ENCODE measurements around the gene RUFY4.

RUFY4 gene, protein sequence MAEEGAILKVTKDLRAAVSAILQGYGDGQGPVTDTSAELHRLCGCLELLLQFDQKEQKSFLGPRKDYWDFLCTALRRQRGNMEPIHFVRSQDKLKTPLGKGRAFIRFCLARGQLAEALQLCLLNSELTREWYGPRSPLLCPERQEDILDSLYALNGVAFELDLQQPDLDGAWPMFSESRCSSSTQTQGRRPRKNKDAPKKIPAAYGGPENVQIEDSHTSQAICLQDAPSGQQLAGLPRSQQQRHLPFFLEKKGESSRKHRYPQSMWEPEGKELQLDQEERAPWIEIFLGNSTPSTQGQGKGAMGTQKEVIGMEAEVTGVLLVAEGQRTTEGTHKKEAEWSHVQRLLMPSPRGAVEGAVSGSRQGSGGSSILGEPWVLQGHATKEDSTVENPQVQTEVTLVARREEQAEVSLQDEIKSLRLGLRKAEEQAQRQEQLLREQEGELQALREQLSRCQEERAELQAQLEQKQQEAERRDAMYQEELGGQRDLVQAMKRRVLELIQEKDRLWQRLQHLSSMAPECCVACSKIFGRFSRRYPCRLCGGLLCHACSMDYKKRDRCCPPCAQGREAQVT

DNA sequence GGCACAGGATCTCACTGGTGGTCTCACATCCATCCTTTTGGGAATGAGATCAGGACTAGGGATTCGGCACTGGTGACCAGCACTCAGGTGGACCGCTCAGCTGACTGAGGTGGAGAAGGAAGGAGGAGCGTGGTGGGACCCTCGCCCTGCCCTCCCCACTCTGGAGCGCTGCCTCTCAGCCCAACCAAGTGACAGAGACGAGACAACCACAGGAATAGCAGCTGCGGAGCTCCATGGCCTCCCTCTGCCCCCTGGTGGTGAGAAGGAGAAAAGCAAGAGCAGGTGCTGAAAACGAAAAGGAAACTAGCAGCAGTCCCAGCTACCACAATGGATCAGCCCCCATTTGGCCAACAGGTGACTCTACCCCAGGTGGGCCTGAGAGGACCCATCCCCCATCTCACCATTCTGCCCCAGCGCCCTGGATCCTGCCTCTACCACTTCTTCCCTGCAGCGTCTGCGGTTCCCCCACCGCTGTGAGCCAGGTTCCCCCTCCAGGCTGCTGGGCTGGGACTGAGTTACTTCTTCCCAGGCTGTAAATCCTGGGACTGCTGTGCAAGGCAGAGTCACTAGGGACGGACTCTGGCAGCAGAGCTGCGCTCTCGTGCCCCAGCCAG lies at the start of gene RUFY4:
TSS of gene RUFY4 (plus strand) at position 533 of the 614 bp plus-strand sequence. CDS start 1,353 bp downstream, outside the sequence.
- DNase-seq, result peak; percentile 58

DNA sequence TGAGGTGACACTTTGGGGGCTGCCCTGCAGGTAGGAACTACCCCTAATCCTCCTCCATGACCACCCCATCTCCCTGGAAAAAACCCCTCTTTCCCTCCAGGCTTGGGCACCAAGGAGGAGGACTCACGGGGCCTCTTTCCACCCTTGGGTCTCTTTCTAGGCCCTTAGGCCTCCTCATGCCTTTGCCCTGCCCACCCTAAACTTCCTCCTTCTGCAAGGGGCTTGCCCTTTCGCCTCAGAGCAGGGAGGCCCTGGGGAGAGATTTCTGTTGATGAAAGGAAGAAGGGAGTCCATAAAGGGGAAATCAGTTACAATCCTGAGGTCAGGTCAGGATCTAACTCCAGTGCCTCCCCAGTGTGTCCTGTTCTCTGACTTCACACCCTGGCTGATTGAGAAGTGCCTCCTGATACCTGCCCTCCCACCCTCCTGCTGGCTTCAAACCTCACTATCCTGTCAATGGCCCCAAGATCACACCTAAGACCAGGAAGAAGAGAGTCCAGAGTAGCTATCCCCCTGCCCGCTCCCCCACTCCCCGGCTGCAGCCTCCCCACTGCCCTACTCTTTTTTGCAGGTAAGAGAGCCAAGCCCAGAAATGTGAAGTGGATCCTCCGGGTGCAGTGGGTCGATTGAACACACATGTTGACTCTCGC lies 49.5 kb upstream of the RUFY4 start:
- DNase-seq, result no peak

DNA sequence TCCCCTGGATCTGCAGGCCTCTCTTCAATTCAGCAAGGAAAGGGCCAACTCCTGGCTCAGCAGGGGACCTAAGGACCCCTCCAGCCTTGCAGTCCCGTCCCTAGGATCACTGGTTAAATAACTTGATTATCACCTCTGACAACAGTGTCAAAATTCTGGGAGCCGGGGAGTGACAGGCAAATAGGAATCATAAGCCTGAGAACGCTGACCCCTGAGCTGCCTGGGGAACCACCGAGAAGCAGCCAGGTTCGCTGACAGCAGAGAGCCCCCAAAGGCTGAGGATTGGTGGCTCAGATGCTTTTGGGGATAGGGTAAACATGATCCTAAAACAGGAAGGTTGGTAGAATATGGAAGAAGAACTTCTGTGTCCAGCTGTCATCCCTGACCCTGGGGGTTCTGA lies 48.8 kb upstream of the RUFY4 start:
- no peak for DNase-seq

DNA sequence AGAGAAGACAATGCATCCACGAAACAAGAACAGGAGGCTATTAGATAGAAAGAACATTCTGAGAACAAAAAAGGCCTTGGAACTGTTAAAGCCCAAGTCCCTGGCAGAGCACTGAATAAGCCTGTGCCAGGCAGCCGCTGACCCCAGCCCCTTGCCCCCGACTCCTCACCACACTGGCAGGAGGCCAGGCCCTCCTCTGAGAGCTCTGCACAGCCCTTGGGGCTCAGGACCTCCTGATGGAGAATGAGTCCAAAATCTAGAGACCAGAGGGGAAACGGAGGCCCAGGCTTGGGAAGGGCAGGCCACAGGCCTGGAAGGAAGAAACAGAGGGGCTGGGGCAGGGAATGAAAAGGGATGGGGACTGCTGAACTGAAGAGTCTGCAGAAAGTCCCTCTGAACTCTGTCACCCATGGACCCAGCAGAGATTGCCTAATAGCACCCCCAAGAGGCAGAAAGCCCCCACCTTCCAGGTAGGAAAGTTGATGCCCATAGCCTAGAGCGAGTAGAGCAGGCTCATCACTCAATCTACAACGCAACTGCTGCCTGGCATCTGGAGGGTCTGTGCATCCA lies 48.0 kb upstream of the RUFY4 start:
- DNase-seq, result no peak

DNA sequence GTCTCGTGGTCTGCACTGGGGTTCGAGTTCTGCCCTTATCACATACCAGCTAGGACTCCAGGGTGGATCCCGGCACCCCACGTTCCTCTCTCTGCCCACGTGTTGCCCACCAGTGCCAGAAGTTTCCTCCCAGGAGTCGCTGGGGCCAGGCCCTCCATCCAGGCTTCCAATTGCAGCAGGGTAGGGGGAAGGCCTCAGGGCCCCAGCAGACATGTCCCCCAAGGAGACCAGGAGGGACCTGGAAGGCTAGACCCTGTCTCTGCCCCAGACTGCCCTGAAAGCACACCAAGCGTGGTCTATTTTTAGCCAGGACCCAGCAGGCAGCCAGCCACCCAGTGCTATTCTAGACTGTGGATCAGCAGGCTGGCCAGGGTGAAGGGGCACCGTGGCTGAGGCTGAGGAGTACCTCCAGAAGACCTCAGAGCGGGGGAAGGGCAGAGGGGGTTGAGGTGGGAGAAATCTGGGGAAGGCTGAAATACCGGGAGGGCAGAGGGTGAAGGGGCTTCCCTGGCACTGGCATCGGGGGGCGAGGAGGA lies 47.4 kb upstream of the RUFY4 start:
- no peak for DNase-seq

DNA sequence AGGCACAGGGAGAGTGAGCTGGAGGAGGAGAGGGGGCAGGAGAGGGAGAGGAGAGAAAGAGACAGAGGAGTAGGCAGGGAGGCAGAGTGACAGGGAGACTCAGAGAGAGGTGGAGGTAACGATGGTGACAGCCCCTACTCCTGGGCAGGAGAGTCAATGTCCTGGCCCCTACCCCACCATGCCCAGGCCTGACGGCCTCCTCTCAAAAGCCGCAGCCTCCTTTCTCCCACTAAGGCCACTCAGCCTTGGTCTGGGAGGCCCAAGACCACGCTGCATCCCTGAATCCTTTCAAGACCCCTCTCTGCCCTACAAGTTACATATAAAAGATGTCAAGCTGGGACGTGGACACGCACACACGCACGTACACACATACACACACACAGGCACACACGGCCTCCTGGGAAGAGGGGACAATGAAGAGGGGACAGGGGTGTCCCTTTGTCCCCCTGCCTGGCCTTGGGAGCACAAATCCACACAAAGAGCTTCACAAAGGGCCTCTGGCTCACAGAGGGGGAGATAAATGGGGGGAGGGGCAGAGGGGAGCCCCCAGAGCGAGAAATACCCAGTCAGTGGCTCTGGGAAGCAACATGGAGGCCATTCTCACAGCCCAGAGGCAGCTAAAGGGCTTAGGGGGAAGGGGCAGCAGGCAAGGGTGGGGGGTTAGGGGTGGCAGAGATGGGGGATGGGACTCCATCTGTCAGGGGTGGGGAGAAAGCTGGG lies 46.8 kb upstream of the RUFY4 start:
- no peak for DNase-seq

DNA sequence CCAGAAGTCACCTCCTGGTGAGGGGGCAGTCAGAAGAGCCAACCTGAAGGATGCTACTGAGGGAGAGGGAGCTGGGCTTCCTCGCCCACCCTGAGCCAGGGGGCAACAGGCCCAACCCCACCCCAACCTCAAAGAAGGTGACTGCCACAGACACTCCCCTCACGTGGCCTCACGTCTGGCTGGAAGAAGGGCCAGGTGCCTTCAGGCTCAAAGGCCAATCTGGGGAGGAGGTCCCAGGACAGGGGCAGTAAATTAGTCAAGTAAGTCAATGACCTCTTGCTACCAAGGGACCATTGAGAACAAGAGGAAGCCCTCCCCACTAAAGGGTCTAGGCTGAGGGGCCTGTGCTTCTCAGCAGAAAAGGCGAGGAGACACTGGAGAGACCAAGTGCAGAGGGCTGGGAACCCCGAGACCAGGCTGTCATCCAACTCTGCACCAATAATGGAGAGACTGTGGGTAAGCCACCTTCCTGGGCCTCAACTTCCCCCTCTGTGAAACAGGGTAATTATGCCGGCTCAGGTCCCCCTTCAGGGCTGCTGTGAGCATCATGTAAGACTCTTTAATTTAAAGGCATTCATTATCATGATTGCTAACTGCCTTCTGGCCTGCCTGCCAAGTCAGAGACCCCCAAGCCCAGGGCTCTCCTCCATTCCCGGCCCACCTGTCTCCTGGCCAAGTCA lies 46.1 kb upstream of the RUFY4 start:
- no peak for DNase-seq

DNA sequence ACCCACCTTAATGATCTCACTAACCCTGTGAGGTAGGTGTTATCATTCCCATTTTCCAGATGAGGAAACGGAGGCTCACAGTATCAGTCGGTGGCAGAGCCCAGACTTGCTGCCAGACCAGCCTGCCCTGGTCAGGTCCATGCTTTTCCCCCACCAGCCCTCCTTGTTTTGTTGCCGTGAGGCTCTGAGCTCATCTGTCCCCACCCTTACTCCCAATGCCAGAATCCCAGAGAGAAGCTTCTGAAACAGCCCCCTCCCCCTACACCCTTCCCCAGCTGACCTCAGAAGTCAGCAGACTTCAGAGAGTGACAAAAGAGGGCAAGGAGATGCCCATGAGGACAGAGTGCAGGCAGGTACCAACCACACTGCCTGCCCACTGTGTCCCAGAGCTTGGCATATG lies 45.4 kb upstream of the RUFY4 start:
- DNase-seq, result no peak

DNA sequence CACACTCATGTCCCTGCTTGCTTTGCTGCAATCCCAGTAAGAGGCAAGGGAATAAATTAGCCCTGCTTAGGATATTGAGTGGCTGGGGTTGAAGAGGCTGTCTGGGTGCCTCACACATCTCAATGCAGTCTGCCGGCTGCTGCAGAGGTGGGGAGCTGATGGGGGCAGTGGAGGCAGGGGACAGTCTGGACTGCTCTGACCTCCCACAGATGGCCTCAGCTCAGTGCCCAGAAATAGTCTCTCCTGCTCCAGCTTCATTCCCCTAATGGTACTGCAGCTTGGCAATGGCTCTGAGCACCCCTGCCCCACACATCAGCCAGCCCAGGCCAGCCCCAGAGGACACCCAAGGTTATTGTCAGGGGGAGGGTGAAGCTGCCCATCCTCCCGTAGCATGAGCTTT lies 44.7 kb upstream of the RUFY4 start:
- DNase-seq, result no peak

DNA sequence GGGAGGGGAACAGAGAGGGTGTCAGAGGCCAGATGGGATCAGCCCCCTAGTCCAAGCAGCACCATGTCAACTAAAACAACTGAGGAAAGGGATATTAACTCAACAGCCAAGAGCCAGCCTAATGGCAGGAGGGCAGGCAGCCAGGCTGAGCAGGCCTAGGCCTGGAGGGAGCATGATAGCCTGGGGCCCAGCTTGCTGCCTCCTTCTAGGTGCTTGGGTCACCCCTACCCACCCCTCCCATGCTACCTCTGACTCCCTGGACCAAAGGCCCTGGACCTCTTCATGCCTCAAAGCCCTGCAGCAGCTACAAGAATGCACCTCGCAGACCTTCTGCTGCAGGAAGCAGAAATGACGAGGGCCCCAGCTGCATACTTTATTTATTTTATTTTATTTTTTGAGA lies 44.2 kb upstream of the RUFY4 start:
- DNase-seq, result no peak

DNA sequence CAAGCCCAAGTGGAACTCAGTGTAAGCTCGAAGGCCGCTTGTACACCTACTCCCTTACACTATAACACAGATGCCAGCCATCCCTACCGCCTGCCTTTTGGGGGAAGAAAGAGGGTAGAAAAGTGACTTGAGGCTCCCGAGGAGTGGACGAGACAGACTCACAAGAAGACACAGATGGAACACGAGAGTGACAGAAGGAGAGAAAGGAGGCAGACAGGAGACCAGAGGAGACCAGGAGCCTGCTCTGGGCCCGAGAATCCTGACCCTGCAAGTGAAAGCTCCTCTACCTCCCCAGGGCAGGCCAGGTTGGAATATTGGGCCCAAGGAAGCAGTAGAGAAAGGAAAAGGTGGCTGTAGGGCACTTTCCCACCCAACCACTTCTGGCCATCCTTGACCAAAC lies 42.8 kb upstream of the RUFY4 start:
- DNase-seq, result no peak

DNA sequence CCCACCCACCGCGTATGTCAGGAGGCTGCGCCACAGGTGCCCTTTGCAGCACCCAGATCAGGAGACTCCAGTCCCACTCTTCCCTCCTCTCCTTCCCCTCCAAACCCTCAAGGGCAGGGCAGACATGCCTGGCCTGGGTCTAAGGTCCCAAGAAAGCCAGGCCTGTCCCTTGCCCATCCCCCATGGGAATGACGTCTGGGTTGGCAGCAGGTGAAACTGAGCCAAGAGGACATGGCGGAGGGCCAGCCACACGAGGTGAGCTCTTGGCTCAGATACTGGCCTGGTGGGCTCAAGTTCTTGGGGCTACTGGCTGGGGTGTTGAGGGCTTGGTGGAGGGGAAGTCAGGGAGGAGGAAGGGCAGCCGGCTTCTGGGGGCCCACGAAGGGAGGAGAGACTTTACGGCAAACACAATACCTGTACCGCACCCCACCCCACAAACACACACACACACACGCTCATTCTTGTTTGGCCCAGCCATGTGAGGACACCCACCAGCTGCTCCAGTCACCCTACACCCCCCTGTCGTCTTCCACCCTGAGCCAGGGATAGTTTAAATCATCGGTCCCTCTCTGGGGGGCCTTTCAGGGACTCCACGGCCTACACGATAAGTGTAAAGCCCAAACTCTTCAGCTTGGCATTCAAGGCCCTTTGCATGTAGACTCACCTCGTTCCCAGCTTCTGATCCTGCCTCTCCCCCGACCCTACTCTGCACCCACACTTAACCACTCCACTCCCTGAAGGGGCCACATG lies 42.2 kb upstream of the RUFY4 start:
- no peak for DNase-seq

DNA sequence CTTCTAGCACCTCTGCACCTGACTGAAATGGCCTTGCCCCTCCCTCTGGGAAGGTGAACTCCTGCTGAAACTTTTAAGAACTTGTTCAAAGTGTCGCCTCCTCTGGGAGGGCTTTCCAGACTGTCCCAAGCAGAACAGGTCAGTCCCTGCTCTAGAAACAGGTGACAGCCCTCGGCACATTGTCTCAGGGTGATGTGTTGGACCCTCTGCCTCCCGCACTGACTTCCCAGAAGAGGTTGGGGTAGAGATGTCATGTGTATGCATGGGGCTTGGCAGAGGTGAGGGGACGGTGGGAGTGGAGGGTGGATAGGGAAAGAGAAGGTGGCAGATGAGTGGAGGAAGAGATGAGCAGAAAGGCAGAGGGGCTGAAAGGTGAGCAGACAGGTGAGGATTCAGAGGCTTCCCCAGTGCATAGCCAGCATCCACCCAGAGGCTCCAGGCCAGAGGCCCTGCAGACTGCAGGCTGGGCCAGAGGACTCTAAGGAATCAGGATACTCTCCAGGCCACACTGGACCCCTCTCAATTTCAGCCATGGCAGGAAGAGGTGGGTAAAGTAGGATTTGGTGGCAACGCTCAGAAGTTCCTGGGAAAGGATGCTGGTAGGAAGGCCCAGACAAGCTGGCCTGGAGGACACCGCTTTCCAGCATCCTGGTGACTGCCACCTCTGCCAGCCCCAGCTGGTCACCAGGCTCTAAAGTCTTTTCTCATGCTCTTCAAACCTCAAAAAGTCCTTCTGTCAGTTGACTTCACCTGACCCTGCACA lies 41.4 kb upstream of the RUFY4 start:
- DNase-seq, result no peak

DNA sequence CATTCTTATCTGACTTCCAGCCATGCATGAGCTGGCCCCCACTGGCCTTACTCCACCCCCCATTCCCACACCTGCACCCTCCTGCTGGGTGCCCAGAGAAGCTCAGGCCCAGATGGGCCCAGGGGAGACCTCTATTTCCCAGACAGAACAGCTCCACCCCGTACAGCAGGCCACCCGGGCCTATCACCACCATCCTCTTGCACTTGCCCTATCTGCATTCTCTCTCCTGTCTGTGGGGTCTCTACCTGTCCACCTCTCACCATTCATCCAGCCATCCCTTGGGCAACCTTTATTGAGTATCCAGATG lies 40.9 kb upstream of the RUFY4 start:
- DNase-seq, result no peak

DNA sequence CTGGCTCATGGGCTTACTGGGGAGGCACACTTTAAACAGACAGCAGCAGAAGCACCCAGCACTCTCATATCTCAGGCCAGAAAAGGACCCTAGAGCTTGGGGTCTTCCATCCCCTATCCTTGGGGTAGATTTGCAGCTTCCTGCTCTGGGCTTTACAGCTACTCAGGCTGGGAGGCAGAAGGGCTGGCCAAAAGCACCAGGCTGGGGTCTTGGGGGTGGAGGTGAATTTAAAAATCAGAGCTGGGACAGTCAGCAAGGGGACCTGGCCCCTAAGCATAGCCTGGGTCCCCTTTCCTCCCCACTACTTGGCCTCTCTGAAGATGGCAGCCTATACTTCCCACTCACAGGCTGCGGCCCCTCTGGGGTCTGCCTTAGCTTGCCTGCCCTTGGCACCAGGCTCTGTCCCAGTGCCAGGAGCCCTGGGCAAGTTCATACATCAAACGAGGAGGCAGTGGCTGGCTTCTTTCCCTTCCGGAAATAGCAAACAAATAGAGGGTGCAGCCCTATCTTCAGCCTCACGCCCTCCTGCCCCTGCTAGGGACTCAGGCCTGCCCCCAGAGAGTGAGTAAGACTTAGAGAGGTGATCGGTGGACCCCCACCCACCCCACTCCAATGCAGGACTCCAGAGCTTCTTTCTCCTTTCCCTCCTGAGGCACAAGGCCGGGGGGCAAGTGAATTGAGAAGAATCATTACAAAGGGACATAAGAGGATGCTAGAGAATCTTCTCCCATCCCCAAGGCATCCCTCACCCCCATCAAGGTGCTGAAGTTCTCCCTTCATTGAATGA lies 40.3 kb upstream of the RUFY4 start:
- DNase-seq, result no peak

DNA sequence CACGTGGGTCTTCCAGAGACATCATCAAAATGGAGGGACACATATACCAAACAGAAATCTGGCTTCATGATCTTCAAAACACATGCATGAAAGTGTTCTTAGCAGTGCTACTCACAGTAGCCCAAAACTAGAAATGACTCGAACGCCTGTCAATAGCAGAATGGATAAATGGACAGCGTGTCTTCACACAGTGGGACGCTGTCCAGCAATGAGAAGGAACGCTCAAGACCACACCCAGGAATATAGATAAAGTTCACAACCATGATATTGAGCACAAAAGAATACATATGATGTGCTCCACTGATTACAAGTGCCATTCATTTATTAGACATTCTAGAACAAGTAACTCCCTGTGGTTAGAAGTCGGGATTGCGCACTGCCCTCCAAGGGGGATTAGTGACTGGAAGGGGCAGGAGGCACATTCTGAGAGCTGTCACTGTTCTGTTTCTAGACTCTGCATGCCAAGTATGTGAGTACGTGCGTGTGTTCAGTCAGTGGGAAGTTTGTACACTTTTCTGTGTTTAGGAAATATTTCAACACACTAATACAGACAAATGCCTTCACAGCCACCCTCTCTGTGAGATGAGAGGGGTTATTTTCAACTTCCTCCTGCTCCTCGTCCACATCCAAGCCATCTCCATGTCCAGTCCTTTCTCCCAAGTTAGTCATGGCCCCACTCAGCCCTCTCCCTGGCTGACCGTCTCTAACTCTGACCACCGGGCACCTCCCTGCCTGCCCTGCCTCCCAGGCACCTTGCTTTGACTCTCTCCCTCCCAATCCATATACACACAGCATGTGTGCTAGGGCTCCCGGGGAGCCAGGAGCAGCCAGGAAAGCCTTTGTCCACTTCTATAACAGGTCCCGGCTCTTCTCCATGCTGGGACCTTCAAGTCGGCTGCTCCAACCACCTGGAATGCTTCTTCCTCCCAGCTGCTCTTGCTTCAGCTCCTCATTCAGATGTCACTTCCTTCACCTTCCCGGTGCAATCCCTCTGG lies 39.4 kb upstream of the RUFY4 start:
- no peak for DNase-seq

DNA sequence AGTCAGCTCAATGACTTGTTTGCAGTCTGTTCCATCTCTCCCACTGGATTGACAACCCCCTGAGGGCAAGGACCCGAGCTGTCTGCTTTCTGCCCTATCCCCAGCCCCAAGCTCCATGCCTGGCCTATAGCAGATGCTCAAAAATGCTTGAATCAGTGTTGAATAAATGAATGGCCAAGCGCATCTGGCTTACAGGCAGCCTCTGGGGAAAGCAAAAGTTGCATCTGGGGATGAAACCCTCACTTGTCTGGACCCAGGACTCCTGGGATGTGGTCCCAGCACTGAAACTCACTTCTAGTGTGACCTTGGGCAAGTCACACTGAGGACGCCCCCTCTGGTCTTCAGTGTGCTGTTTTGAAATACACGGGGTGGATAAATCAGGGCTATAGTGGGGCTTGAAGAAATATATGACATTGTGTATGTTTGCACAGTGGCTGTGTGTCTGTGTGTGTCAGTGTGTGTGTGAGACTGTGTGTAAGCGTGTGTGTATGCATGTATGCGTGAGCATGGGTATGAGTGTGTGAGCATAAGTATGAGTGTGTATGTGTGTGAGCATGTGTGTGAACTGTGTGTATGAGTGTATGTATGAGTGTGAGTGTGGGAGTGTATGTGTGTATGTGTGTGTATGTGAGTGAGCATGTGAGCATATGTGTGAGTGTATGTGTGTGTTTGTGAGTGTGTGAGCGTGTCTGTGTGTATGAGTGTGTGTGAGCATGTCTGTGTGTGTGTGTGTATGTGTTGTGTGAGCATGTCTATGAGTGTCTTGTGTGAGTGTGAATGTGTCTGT lies 38.5 kb upstream of the RUFY4 start:
- no peak for DNase-seq

DNA sequence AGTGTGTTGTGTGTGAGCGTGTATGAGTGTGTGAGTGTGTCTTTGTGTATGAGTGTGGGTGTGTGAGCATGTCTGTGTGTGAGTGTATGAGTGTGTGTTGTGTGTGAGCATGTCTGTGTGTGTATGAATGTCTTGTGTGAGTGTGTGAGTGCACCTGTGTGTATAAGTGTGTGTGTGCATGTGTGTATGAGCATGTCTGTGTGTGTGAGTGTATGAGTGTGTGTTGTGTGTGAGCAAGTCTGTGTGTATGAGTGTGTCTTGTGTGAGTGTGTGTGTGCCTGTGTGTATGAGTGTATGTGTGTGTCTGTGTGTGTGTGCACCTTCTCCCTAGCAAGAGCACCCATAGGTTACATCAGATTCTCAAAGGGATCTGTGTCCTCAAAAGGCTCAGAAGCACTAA lies 37.8 kb upstream of the RUFY4 start:
- DNase-seq, result no peak

Data from DMS153 (cell line).